ENCODE data around the gene CACNA2D3. TPM values are rescaled to one million over a fixed set of nuclear protein-coding genes. Genes with fewer than 3 reads are reported as not detected.
A peak's percentile ranks its signal among the peaks of the same experiment; 100 is the strongest.

Gene CACNA2D3
- total RNA-seq, 1 experiment from 2014 or later, result not detected

DNA sequence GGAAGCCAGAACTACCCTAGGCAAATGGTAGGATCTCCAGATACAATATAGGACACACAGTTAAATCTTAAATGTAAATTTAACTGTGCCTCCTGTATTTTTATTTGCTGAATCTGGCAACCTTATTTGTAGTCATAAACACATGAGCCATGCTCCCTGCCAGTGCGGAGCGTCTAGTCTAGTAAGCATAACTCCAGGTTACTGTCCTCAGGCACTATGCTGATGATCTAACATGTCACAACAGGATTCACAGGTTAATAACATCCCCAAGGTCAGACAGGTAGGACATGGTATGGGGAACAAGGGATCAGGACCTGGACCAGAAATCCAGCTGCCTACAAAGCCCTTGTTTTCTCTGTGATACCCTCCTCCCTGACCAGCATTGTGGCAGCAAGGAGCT, 305.1 kb downstream of the CACNA2D3 start:
- Histone ChIP-seq H3K27ac (ENCODE audit: low read length) (no peak overlapping the region), H3K79me2 (ENCODE audit: low read length) (no peaks in the 10 kb centered on the region), H3K4me3 (ENCODE audit: low read length) (no peak overlapping the region), H4K20me1 (ENCODE audit: low read length) (no peaks in the 10 kb centered on the region), H3K4me2 (ENCODE audit: low read length) (no peak overlapping the region), H2AFZ (ENCODE audit: low read length) (no peak overlapping the region), H3K27me3 (ENCODE audit: low read length) (peaks cover 48% of the 10 kb centered on the region), H3K9ac (ENCODE audit: low read length) (no peak overlapping the region), H3K9me3 (ENCODE audit: low read length) (no peaks in the 10 kb centered on the region), H3K9me2 (replicated peaks; ENCODE audit: low read length) (no peaks in the 10 kb centered on the region), H3K36me3 (ENCODE audit: low read depth, low read length) (no peaks in the 10 kb centered on the region), H3K4me1 (ENCODE audit: insufficient read depth, low read length) (no peaks in the 10 kb centered on the region), H3F3A (ENCODE audit: low read length, unreplicated experiment) (no peaks in the 10 kb centered on the region)
- intact Hi-C loops (cut with micrococcal nuclease), result no loop called here
- ChIA-PET CTCF (no interaction called here), POLR2A (ENCODE audit: unreplicated experiment) (no interaction called here)
- TF ChIP-seq, protein P1, sequence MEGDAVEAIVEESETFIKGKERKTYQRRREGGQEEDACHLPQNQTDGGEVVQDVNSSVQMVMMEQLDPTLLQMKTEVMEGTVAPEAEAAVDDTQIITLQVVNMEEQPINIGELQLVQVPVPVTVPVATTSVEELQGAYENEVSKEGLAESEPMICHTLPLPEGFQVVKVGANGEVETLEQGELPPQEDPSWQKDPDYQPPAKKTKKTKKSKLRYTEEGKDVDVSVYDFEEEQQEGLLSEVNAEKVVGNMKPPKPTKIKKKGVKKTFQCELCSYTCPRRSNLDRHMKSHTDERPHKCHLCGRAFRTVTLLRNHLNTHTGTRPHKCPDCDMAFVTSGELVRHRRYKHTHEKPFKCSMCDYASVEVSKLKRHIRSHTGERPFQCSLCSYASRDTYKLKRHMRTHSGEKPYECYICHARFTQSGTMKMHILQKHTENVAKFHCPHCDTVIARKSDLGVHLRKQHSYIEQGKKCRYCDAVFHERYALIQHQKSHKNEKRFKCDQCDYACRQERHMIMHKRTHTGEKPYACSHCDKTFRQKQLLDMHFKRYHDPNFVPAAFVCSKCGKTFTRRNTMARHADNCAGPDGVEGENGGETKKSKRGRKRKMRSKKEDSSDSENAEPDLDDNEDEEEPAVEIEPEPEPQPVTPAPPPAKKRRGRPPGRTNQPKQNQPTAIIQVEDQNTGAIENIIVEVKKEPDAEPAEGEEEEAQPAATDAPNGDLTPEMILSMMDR (conservative IDR thresholded peaks at IDR 0.05; ENCODE audit: low read depth, low read length), result no peak
- TF ChIP-seq EZH2 (IDR thresholded peaks at IDR 0.05; ENCODE audit: low read length, unreplicated experiment), result no peak
- no peak for TF ChIP-seq EZH2phosphoT487 (IDR thresholded peaks at IDR 0.05; ENCODE audit: borderline replicate concordance, low read length)
- DNase-seq (no peak), ATAC-seq (no peak)
- BruUV-seq (replicated peaks), result no TSS peak

DNA sequence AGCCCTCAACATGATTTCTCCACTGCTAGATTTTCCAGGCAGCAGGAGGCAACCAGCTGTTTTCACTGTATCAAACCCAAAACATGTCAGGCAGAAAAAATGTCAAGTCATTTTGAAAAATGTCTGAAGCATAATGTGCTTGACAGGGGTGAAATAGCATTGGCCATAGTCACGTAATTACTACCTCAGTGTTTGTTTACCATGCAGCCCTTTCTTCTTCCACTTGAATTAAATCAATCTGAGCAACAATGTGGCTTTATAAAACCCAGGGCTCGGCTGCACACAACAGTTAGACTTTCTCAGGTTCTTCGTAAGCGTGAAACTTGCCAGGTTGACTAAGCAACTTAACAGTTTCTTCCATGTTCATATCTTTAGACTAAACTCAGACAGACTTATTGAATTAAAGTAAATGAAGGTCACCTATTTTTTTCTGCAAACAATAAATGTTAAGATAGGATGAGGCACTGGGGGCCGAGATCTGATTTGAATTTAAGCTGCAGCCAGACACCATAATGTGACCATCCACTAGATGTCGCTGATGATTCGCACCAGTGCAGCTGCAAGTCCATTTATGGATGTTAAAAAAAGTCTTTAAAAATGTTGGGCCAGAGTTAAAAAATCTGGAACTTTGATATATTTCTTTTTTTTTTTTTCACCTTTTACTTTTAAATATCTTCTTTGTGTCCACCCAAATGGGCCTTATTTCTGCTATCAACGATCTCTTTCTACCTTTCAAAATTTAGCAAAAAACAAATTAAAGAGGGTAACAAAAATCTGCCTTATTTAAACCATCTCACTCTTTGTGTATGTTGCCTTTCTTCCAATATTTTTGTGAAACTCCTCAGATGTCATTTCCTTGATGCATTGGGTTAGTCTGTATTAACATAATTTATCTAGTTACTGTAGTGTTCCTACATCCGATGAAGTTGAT, 305.9 kb downstream of the CACNA2D3 start:
- H4K20me1 ChIP-seq (ENCODE audit: low read length), result no peaks in the 10 kb centered on the region
- no peak overlapping the region for H2AFZ ChIP-seq (ENCODE audit: low read length)
- H3K4me1 ChIP-seq (ENCODE audit: insufficient read depth, low read length), result no peaks in the 10 kb centered on the region
- no peaks in the 10 kb centered on the region for H3F3A ChIP-seq (ENCODE audit: low read length, unreplicated experiment)
- CTCF ChIA-PET, result no interaction called here
- ATAC-seq, result peak; percentile 45; the same call in 1 of the 2 replicates
- BruUV-seq (replicated peaks), result no TSS peak
- no peak overlapping the region for H3K4me2 ChIP-seq (ENCODE audit: low read length)
- POLR2A ChIA-PET (ENCODE audit: unreplicated experiment), result no interaction called here
- peaks cover 47% of the 10 kb centered on the region for H3K27me3 ChIP-seq (ENCODE audit: low read length)
- DNase-seq, result peak; percentile 70
- H3K27ac ChIP-seq (ENCODE audit: low read length), result no peak overlapping the region
- H3K36me3 ChIP-seq (ENCODE audit: low read depth, low read length), result no peaks in the 10 kb centered on the region
- TF ChIP-seq EZH2phosphoT487 (IDR thresholded peaks at IDR 0.05; ENCODE audit: borderline replicate concordance, low read length) (no peak), EZH2 (IDR thresholded peaks at IDR 0.05; ENCODE audit: low read length, unreplicated experiment) (no peak)
- TF ChIP-seq, protein P1 (conservative IDR thresholded peaks at IDR 0.05; ENCODE audit: low read depth, low read length), result peak; percentile 90
- no peaks in the 10 kb centered on the region for H3K9me2 ChIP-seq (replicated peaks; ENCODE audit: low read length)
- H3K79me2 ChIP-seq (ENCODE audit: low read length), result no peaks in the 10 kb centered on the region
- no peak overlapping the region for H3K9ac ChIP-seq (ENCODE audit: low read length)
- intact Hi-C loops (cut with micrococcal nuclease), result no loop called here
- H3K4me3 ChIP-seq (ENCODE audit: low read length), result no peak overlapping the region
- H3K9me3 ChIP-seq (ENCODE audit: low read length), result no peaks in the 10 kb centered on the region

- TF ChIP-seq EZH2phosphoT487 (IDR thresholded peaks at IDR 0.05; ENCODE audit: borderline replicate concordance, low read length) (no peak), EZH2 (IDR thresholded peaks at IDR 0.05; ENCODE audit: low read length, unreplicated experiment) (no peak)
- TF ChIP-seq, protein P1 (conservative IDR thresholded peaks at IDR 0.05; ENCODE audit: low read depth, low read length), result no peak
- intact Hi-C loops (cut with micrococcal nuclease), result no loop called here
- no peaks in the 10 kb centered on the region for H3K36me3 ChIP-seq (ENCODE audit: low read depth, low read length)
- no peaks in the 10 kb centered on the region for H3K9me2 ChIP-seq (replicated peaks; ENCODE audit: low read length)
- H3K4me2 ChIP-seq (ENCODE audit: low read length), result no peak overlapping the region
- H3K9me3 ChIP-seq (ENCODE audit: low read length), result no peaks in the 10 kb centered on the region
- H3K27me3 ChIP-seq (ENCODE audit: low read length), result peaks cover 21% of the 10 kb centered on the region
- no peak overlapping the region for H3K9ac ChIP-seq (ENCODE audit: low read length)
- no peak overlapping the region for H3K27ac ChIP-seq (ENCODE audit: low read length)
- no peak overlapping the region for H3K4me3 ChIP-seq (ENCODE audit: low read length)
- H3K79me2 ChIP-seq (ENCODE audit: low read length), result no peaks in the 10 kb centered on the region
- no peaks in the 10 kb centered on the region for H4K20me1 ChIP-seq (ENCODE audit: low read length)
- no TSS peak for BruUV-seq (replicated peaks)
- CTCF ChIA-PET, result no interaction called here
- no peak overlapping the region for H2AFZ ChIP-seq (ENCODE audit: low read length)
- no peaks in the 10 kb centered on the region for H3F3A ChIP-seq (ENCODE audit: low read length, unreplicated experiment)
- ATAC-seq (no peak), DNase-seq (no peak)
- POLR2A ChIA-PET (ENCODE audit: unreplicated experiment), result no interaction called here
- no peaks in the 10 kb centered on the region for H3K4me1 ChIP-seq (ENCODE audit: insufficient read depth, low read length)
Measured at GRCh38 chr3:54432975-54433374, 310.6 kb downstream of the CACNA2D3 start.
